OCI-LY7 (cell line): ENCODE data around the gene COL28A1.

ENCODE experiments used
- CTCF ChIP-seq: fragments of 200-600 bp; sonication (generic); conservative IDR thresholded peaks from 2 replicates; pipeline ENCODE4 v1.5.1; 2014; ENCODE audit warnings: mild to moderate bottlenecking, antibody characterized with exemption, low read length, moderate library complexity, mixed read lengths
- EZH2phosphoT487 ChIP-seq: fragments of 200-600 bp; sonication (generic); IDR thresholded peaks from 2 replicates; pipeline ENCODE4 v1.6.1; 2018; ENCODE audit warnings: low read depth, borderline replicate concordance, mild to moderate bottlenecking, mixed run types, antibody characterized with exemption, low read length, moderate library complexity, mixed read lengths

- TF ChIP-seq EZH2phosphoT487: no peak
- TF ChIP-seq CTCF: no peak
Observed at GRCh38 chr7:7495171-7495570, 40.5 kb downstream of the COL28A1 start.
